HG02763 (cell line): Measurements from ENCODE around the gene PTPRR.

Experiments used
- ATAC-seq: cut with Tn5 transposase; IDR thresholded peaks from one replicate; pipeline ENCODE4 v1.9.1; 2021; ENCODE audit warnings: mild to moderate bottlenecking, moderate library complexity; ENCODE audit not compliant: unreplicated experiment

The PTPRR gene

DNA sequence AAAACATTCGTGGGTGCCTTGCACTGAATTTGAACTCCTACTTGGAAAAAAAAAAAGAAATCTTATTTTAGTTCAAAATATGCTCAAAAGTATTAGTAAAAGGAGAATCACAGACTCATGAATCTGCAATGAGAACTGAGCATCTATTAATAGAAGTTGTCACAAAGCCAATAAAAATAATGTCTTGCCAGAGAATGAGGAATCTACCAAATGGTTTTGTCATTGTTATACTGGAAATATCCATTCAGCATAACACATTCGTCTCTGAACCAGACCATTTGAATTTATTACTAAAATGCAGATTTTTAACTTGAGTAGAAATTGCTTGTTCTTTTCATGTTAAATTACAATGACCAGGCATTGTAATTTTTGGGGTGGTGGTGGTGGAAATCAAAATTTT lies 271.7 kb downstream of the PTPRR start:
- ATAC-seq: no peak

DNA sequence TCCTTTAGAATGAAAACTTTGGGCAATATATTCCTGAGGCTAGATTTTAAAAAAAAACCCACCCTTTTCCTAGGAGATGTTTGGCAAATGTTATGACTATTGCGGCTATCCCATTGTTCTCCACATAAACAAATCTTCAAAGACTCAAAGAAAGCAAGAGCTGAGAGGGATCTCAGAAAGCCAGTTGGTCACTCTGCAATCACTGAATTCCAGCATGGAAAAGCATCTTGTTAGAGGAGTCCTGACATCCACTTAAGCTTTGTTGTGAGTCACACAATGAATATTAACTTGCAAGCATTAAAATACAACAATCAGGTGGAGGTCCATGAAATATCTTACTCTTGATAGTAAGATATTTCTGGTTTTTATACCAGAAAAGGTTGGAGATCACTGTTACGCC lies 272.3 kb downstream of the PTPRR start:
- no peak for ATAC-seq

DNA sequence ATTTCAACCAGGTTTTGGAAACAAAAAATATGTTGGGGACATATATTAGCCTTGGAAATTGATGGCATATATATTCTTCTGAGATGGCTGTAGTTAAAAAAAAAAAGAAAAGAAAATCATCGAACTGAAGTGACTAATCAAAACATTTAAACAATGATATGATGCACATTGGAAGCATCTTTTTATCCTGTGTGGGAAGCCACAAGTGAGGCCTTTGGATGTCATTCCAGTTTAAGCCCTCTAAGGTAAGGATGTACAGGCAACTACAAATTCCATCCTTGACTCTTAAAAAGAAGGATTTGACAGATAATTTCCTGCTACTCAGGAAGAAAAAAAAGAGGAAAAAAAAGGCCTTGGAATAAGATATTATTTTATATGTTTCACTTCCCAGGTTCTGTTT lies 273.7 kb downstream of the PTPRR start:
- no peak for ATAC-seq

DNA sequence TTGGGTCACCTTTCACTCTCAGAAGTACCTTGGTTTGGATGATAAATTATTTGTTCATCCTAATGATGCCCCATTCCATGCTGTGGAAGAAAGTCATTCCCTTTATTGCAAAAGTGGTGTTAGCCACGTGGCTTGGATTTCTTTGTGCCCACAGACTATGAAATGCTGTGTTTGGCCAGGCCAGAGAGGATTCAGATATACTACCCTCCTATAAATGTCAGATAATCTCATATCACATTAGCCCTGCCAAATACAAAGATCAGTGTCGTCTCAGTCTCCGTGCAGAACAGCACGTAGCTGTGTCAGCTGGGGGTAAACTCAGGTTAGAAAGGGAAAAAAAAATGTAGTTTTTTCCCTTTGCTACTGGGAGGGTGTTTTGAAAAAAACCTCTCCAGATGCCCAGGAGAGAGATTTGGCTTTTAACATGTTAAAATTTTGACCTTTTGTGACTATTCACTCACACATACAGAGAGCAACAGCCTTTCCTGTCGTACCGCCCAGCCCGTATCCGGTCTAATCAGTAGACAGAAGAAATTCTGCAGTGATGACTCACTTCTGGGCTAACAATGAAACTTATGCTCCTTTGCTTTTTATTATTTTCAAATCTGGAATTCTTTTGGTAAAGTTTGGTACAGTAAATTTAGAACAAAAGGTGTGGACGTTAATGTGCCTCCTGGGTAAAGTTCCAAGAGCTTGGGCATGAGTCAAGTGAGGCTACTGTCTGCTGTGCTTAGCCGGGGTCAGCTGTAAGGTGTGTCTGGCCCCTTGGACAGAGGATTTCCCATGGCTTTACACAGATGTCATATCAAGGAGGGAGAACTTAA lies 274.8 kb downstream of the PTPRR start:
- peak; percentile 60 for ATAC-seq

DNA sequence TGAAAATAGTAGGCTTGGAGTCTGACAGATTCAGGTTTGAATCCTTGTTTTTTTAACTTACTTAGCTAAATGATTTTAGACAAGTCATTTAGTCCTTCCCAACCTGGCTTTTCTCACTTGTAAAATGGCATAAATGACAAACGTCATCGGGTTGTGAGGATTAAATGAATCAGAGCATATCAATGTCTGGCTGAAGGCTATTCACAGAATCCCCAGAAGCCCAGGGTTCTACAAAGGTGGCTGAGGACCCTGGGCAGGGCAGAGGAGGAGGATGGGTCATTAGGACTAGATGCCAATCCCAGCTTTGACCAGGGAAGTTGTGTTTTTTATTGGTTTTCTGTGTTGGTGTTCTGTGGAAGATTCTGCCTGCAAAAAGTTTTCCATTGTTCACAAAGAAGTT lies 275.7 kb downstream of the PTPRR start:
- no peak for ATAC-seq

DNA sequence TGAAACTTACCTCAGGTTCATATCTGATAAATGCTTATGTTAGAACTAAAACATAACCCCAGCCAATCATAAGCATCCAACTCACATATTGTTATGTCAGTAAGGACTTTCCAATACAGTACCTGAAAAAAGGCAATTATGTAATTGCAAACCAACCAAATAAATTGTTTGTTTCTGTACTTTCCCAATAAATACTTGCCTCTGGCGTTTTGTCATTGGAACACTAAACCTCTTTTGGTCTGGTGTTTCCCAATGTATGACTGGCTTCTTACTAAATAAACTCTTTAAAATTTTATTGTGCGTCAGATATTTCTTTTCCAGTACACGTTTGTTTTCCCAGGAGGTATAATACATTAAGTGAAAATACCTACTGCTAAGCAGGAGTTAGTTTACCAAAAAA lies 276.6 kb downstream of the PTPRR start:
- ATAC-seq: no peak

DNA sequence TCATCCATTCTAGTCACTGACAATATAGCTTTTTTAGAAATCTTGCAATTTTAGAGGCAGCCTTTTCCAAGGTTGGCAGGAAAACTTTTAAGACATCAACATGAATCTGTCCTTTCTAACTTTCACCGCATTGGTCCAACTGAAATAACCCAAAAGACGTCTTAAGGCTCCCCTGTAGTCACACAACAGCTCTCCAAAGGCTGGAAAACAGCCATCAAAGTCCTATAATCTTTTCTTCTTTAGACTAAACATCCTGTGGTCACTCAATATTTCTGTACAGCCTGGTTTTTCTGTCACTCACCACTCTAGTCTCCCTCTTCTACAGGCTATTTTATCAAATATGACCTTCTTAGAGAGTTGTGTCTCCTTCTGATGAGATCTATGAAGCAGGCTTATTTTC lies 278.8 kb downstream of the PTPRR start:
- ATAC-seq: no peak

DNA sequence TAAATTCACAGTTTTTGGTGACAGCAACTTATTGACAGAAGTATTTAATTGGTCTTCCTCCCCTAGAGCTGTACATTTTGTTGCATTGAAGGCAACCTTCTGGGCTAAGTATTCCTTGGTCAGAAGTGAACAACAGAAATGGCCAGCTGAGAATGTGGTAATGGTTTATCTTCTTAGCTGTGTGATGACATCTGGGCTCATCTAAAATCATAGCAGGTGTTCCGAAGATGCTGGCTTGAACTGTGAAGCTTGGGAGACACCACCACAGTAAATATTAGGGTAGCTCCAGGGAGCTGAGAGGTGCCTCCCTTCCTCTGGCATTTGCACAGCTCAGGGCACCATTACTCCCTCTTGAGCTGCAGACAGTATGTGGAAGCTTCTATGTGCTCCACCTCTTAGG lies 279.6 kb downstream of the PTPRR start:
- no peak for ATAC-seq

DNA sequence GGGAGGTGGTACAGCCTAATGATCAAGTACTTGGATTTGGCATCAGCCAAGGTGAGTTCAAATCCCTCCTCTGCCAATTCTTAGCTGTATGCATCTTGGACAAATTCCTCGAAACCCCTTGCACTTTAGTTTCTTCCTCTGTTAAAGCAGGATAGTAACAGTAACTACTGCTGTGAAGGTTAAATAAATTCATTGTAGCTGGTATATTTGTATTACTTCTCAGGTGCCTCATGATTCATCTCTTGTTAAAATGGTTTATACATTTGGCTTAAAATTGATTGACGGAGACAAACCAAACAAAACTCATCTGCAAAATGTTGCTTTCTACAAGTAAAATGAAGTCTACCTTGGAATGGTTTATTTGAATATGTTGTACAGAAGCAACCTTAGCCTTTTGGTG lies 281.0 kb downstream of the PTPRR start:
- no peak for ATAC-seq

DNA sequence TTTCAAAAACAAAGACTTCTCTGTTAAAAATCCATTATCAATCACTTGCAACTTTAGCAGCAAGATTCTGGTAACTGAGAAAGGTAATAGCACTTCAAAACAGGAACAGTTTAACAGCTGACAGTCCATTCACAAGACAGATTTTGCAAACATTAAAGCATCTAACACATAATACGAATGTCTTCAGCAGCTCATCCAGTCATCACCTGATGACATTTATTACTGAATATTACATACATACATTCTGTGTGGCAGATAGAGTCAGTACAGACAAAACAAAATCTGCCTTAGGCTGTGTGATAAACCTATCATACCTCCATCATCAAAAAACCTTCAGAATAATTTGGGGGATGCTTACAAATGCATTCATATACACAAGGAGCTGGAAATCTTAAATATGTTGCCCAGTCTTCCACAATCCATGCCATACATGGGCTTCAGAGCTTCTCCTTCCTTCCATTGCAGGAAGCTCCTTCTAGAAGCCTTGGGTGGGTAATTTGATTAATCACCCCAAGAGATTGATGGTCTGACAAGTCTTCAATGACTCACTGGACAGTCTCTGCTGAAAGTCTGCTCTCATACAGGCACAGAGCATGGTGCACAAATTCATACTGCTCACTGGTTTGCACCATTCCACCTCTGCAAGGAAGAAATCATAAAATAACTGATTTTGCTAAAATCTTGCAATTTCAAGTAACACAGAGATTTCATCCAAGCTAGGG lies 281.7 kb downstream of the PTPRR start:
- ATAC-seq: no peak

DNA sequence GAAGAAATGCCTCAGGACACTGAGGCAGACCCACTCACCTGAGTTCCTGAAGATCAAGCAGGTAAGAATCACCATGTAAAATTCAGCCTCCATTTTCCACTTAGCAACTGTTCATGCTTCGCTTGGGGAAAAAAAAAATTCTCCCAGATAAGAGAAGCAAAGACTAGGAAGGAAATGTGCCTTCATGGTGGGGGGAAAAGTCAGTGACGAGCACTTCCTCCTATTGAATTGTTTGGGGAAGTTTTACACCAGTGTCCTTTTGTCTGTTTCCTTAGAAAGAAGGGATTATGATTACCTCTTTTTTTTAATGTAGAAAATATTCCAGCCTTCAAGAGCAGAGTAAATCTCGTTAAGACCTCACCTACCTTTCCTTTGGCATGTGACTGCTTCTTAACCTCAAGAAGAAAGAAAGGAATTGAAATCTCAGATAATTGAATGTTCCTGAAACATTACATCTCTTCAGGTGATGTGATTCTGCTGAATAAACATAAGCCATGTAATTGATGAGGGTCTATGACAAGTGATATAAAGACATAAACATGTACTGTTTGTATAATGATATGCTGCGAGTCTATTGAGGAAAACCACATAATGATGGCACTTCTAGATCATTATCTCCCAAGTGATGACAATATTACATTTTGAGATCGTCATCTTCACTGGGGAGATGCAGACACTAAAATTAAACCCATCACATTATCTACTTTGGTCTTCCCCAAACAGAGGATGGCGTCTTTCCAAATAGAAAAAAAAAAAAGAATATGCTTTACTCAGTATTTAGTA lies 283.0 kb downstream of the PTPRR start, which contains the start of gene PTPRB:
Gene PTPRB (minus strand): TSS at position 127 of the 783 bp plus-strand sequence. CDS start 34 bp downstream, at position 93.
- ATAC-seq: no peak

DNA sequence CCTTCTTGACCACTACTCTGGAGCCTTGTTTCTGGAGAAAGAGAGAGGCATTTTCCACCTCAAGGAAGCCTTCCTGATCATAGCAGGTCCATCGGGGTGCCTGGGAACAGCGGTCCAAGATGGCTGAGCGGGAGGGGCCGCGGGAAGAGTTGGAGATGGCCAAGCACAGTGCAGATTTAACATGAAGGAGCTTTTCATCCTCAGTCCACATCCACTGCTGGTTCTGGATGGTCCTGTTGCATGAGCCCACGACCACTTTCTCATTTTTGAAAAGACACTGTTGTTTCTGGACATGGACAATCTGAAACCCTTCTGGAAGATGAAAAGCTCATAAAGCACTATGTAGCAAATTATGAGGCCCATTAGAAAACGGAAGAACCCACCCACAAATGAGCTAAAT lies 284.8 kb downstream of the PTPRR start:
- ATAC-seq: no peak

DNA sequence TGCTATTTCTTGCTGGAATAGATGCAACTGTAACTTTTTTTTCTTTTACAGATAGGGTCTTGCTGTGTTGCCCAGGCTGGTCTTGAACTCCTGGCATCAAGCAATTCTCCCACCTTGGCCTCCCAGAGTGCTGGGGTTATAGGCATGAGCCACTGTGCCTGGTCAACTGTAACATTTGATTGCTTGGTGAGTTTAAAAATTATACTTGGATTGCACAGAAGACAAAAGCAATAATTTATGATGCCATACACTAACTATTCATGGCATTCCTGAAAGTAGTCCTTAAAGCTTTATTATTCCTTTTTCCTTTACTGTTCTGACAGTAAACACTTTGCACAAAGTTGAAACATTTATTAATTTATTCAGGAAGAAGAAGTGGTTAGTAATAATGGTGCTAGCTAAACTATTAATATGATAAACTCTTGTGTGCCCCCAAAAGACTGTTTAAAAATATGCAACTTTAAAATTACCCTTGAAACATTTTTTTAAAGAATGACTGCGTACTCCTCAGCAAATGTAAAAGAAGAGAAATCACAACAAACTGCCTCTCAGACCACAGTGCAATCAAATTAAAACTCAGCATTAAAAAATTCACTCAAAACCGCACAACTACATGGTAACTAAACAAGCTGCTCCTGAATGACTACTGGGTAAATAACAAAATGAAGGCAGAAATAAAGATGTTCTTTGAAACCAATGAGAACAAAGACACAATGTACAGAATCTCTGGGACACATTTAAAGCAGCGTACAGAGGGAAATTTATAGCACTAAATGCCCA lies 291.6 kb downstream of the PTPRR start:
- ATAC-seq: no peak

DNA sequence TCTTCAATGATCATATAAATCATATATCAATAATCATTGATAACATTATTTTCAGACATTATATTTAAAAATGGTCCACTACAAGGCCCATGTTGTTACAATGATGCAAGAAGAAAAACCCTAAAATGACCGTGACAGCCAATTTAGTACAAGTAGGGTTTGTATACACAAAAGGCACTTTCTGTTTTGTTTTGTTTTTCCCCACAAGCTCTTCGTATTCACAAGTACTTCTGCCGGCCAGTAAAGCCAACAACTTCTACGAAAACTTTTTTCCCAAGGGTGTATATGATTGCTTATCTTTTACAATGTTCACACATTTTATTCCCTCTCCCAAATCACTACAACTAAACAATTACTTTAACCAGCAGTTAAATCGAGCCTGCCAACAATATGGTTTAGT lies 292.9 kb downstream of the PTPRR start:
- ATAC-seq: no peak

DNA sequence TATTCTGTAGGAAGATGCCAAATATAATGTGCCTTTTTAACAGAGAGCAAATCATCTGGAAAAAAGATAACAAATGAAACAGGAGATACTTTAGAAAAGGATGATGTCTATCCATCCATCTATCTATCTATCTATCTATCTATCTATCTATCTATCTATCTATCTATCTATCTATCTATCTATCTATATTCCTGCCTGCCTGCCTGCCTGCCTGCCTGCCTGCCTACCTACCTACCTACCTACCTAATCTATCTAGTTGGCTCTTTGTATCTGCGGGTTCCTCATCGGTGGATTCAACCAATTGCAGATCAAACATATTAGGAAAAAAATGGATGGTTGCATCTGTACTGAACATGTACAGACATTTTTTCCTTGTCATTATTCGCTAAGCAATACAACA lies 294.4 kb downstream of the PTPRR start:
- no peak for ATAC-seq

DNA sequence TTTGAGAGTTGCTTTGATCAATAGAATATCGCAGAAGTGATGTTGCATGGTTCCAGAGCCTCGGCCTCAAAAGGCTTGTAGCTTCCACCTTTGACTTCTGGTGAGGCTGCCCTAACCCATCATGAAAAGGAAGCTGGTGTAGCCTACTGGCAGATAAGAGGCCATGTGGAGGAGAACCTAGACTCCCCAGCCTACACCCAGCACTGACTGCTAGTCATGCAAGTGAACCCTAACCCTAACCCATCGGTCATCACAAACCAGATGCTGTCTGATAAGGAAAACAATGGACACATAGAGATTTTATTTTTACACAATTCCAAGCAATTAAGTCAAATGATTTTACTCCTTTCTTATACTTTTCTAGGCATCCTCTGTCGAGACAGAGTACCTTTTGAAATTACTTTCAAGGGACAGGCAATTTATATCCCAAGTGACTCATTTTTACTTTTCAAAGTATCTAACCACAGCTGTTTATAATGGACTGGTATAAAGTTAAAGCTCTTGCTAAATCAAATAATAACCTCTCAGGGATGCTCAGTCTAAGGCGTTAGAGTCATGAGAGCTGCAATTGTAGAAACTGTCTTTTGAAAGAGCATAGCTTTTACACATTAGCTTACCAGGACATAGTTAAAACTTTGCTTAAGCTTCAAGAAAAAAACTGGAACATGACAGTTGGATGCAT lies 300.9 kb downstream of the PTPRR start:
- no peak for ATAC-seq

DNA sequence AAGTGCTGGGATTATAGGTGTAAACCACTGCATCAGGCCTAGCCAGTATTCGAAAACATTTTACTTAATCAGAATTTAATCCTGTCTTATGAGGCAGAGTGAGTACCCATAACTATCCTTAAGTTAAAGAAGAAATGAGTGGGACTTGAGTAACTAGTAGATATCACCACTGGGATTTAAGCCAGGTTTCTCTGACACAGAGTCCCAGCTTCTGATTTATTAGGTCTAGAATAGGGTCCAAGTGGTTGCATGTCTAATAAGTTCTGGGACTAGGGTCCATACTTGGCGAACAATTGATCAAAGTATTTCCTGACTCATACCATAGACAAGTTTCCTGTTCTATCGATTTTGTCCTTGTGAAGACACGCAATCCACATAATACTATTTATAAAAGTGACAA lies 302.2 kb downstream of the PTPRR start:
- no peak for ATAC-seq

DNA sequence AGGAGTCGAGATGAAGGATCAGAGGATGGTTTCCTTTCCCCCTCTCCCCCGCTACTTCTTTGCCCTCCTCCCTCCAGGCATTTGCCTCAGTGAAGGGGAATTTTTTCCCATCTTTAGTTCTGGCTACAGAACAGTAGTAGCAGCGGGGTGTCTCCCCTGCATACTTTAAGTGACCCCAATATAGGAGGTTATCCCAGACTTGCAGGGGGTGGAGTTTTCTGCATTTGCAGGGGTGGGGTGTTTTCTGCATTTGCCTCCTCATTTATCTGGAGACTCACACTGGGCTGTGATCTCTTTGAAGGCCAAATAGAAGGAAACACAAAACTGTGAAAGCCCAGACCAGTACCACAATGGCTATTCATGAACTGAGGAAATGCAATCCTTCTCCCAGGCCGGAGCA lies 303.1 kb downstream of the PTPRR start:
- ATAC-seq: no peak

DNA sequence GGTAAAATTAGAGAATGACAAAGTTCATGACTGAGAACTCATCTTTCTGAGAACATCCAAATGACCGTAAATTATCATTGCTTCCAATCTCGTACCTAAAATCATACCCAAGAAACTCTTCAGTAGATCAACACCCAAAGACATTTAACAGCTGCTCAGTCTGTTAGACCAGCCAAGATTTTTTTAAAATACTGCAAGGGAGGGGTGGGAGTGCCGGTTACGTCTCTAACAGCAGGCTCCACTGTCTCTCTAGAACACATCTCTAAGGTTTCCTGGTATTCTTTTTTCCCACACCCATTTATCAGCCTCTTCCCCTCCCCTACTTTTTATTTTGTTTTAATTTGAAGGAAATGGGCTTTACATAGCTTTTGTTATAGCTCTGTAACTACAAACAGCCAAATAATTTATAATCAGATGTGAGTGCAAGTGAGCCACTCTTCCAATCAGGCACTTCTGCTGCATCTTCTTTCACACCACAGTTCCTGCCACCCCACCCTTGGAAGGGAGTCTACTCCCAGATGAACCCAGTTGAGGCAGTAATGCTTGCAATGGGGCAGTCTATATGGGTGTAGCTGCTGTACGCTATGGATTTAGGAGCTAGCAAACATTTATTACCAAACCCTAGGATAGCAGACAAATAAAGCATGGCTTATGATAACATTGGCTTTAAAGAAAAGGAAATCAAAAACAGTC lies 305.2 kb downstream of the PTPRR start:
- no peak for ATAC-seq
